Activated T-cell treated with anti-CD3 and anti-CD28 coated beads, Interleukin-2, amount 50 U/mL, for 72 hours (primary cell): ENCODE data around the gene TYW1. TPM values are rescaled to one million over a fixed set of nuclear protein-coding genes. Genes with fewer than 3 reads are reported as not detected.
"Not testable (repeated sequence)": the region's sequence is repeated elsewhere in the genome, so short reads cannot be mapped to it uniquely, and the experiment has no call there.

Source experiments
- ATAC-seq, 2 donors: fragments of 150-1000 bp; cut with Tn5 transposase; replicated peaks in 1 of 2; 2 replicates each; pipeline ENCODE4 v1.10.0; 2021; ENCODE audit warnings: moderate library complexity in 2 of 2, mild to moderate bottlenecking in 1 of 2
- DNase-seq, 2 donors: peaks; one replicate each; pipeline ENCODE4 v3.0.0; 2021 to 2022; ENCODE audit warnings: mixed read lengths in 1 of 2
- H3K27ac Mint-ChIP-seq: one replicate; pipeline ENCODE4 v1.8.0; 2022; ENCODE audit warnings: mild to moderate bottlenecking, moderate library complexity, mixed read lengths
- H3K27me3 Mint-ChIP-seq: one replicate; pipeline ENCODE4 v1.8.0; 2022; ENCODE audit warnings: low read depth, mixed read lengths
- H3K36me3 Mint-ChIP-seq, 2 donors: one replicate each; pipeline ENCODE4 v1.8.0; 2022; ENCODE audit warnings: mixed read lengths in 2 of 2, mild to moderate bottlenecking in 1 of 2; ENCODE audit not compliant: insufficient read depth in 2 of 2
- H3K4me1 Mint-ChIP-seq: one replicate; pipeline ENCODE4 v1.8.0; 2022; ENCODE audit warnings: low read depth, mixed read lengths
- H3K4me3 Mint-ChIP-seq, 2 donors: one replicate each; pipeline ENCODE4 v1.8.0; 2022; ENCODE audit warnings: mild to moderate bottlenecking in 2 of 2, mixed read lengths in 2 of 2, moderate library complexity in 2 of 2
- H3K9me3 Mint-ChIP-seq, 2 donors: one replicate each; pipeline ENCODE4 v1.8.0; 2022; ENCODE audit warnings: mixed read lengths in 2 of 2
- total RNA-seq, 2 donors: library from RNA; stranded (reverse); gene quantifications; one replicate each; pipeline ENCODE4 v1.2.3, GENCODE V29; 2022

TYW1 gene
- total RNA-seq, 2 donors from 2014 or later, result 17.1 to 21.8 TPM

DNA sequence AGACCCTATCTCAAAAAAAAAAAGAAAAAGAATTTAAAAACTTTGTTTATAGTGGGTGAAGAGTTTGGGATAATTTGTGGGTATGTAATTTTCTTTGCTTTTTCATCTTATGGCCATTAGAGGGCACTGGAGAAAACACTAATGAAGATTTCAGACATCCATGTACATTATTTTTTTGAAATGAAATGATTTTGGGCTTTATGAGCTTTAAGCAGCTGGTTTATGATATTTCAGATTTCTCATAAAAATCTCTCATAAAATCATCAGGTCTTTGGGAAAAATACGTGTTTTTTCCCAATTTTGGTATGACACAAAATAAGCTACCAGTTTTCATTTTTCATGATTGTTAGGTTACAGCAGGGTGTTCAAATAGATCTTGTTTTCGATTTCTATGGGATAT, 44.2 kb downstream of the TYW1 start:
- DNase-seq, H3K27me3 Mint-ChIP-seq, H3K9me3 Mint-ChIP-seq, H3K4me1 Mint-ChIP-seq, ATAC-seq, H3K36me3 Mint-ChIP-seq, H3K4me3 Mint-ChIP-seq: not testable (repeated sequence)
- H3K27ac Mint-ChIP-seq, result peak overlapping the region; percentile 64

DNA sequence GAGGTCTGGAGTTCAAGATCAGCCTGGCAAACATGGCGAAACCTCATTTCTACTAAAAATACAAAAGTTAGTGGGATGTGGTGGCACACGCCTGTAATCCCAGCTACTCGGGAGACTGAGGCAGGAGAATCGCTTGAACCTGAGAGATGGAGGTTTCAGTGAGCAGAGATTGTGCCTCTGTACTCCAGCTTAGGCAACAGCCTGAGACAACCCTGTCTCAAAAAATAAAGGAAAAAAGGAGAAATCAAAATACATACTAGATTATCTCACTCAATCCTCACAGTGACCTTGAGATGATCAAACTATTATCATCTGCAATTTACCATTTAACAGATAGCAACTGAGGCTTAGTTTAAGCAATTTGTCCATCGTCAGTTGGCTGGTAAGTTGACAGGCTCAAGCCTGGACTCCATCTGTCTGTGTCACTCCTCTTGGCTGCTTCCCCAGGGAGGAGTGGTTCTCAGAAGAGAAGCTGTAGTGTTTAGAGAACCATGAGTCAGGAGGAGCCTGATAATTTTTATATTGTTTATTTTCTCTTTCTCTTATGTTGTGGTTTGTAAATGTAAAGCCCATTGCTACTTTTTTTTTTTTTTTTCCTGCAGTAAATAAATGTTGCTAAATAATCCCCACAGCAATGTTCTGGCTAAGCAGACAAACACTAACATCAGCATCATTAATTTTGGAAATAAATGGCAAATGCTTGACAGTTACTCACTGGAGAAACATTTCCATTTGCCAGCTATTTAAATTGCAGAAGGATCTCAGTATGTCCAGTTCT, 46.3 kb downstream of the TYW1 start:
- H3K4me1 Mint-ChIP-seq, H3K36me3 Mint-ChIP-seq, ATAC-seq, DNase-seq, H3K4me3 Mint-ChIP-seq, H3K9me3 Mint-ChIP-seq, H3K27ac Mint-ChIP-seq, H3K27me3 Mint-ChIP-seq: not testable (repeated sequence)

DNA sequence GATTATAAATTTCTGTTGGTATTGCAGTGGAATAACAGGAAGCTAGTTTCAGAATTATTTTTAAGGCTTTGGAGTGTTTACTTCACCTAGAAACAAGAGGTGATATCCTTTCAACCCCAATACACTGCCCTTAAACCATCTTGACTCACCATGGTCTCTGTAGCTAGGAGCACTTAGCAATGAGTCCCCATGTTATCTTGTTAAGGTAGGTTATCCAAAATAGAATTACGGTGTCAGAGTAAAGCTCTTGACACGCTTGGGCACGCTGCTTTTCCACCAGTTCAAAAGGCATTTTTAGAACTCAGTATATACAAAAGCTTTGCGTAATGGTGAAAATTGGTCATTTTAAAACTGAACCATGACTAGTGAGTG, 46.9 kb downstream of the TYW1 start:
- H3K36me3 Mint-ChIP-seq, H3K27me3 Mint-ChIP-seq, H3K4me1 Mint-ChIP-seq: not testable (repeated sequence)

DNA sequence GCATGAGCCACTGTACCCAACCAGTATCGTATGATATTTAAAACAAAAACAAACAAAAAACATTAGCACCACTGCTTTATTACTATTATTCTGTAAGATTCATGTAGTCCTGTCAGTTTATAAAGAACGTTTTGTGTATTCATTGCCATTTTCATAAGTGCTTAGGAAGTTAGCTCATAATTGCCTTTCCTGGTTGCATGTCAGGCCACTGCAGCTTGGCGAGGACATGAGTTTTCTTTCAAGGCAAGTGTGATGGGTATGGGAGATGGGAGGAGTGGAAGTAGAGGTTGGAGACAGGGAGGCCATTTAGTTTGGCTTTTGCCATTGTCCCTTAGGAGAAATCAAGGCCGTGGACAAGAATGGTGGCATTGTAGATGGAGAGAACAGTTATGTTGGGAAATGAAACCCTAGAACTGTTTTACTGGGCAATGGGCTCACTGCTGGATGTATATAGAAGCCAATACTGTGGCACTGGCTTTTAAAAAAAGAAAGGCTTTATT, 48.9 kb downstream of the TYW1 start:
- Mint-ChIP-seq H3K4me1 (peaks cover 5% of the 10 kb centered on the region), H3K27ac (no peak overlapping the region), H3K36me3 (peaks cover 3 to 10% of the 10 kb centered on the region in 2 donors), H3K9me3 (no peaks in the 10 kb centered on the region), H3K27me3 (no peaks in the 10 kb centered on the region), H3K4me3 (no peak overlapping the region)
- DNase-seq (no peak), ATAC-seq (no peak)

More for the DNA sequence above, 46.9 kb downstream of the TYW1 start:
- not testable (repeated sequence) for H3K9me3 Mint-ChIP-seq, ATAC-seq, DNase-seq, H3K27ac Mint-ChIP-seq, H3K4me3 Mint-ChIP-seq

DNA sequence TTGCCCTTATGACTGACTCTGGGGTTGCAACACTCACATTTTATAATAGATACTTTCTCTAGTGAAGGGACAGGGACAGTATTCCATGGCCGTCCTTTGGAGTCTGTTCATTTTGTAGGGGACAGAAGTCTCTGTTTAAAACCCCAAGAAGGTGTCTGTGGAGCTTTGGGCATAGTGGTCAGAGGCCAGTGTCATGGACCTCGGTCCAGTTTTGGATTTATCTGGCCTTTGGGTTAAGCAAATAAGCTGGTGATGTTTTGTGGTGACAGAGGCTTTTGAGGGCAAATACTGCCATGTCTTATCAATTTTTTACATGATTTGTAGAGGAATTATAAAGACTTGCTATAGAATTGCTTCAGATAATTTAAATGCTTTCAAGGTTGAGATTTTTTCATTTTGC, 50.2 kb downstream of the TYW1 start:
- H3K9me3 Mint-ChIP-seq, H3K4me3 Mint-ChIP-seq, DNase-seq, H3K27ac Mint-ChIP-seq, ATAC-seq, H3K27me3 Mint-ChIP-seq: not testable (repeated sequence)
- H3K4me1 Mint-ChIP-seq, result peaks cover 16% of the 10 kb centered on the region
- peaks cover 12 to 19% of the 10 kb centered on the region in 2 donors for H3K36me3 Mint-ChIP-seq

DNA sequence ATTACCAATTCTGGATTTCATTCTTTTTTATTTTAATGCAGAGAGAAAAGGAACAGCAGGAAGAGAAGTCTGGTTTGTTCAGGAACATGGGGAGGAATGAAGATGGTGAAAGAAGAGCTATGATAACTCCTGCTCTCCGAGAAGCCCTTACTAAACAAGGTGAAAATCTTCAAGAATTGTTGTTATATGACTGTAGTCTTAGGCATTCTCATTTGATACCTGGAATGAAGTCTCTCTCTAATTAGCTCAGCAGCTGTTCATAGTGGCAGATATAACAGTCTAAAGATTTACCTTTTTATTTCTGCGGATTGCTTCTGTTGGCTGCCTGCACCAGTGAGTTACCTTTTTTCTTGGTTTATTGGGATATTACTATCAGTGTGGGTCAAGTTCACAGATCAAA, 53.3 kb downstream of the TYW1 start:
- H3K9me3 Mint-ChIP-seq, DNase-seq, H3K4me3 Mint-ChIP-seq, H3K27me3 Mint-ChIP-seq, ATAC-seq: not testable (repeated sequence)
- peaks cover 21 to 38% of the 10 kb centered on the region in 2 donors for H3K36me3 Mint-ChIP-seq
- peaks cover 27% of the 10 kb centered on the region for H3K4me1 Mint-ChIP-seq
- peak overlapping the region; percentile 50 for H3K27ac Mint-ChIP-seq

DNA sequence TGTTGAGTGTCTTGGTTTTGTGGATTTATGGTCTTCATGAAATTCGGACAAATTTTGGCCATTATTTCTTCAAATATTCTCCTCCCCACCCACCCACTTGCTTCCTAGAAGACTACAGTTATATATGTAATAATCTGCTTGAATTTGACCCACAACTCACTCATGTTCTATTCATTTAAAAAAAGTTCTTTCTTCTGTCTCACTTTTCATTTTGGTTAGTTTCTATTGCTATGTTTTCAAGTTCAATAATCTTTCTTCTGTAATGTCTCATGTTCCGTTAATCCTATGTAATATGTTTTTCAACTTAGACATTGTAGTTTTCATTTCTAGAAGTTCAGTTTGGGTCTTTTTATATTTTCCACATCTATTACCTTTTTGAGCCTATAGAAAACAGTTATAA, 55.5 kb downstream of the TYW1 start:
- not testable (repeated sequence) for H3K27me3 Mint-ChIP-seq, H3K9me3 Mint-ChIP-seq, DNase-seq
- Mint-ChIP-seq H3K27ac (peak overlapping the region; percentile 31), H3K36me3 (peaks cover 21 to 40% of the 10 kb centered on the region in 2 donors), H3K4me1 (peaks cover 23% of the 10 kb centered on the region), H3K4me3 (peak overlapping the region in 1 of 2 donors; percentile 4)
- peak in 1 of 2 donors; percentile 44 for ATAC-seq

DNA sequence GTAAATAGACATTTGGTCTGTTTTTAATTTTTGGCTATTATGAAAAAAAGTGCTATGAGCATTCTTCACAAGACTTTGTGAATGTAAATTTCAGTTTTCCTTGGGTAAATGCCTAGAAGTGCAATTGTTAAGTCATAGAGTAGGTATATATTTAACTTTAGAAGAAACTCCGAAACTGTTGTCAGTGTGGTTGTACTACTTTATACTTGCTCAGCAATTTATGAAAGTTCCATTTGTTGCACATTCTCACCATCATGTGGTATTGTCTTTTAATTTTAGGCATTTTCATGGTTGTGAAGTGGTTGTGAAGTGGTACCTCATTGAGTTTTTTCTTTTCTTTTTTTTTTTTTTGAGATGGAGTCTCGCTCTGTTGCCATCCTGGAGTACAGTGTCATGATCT, 60.0 kb downstream of the TYW1 start:
- H3K36me3 Mint-ChIP-seq, result peaks cover 14 to 32% of the 10 kb centered on the region in 2 donors
- no peak overlapping the region for H3K4me3 Mint-ChIP-seq
- H3K9me3 Mint-ChIP-seq, result peaks cover 3 to 5% of the 10 kb centered on the region in 2 donors
- H3K27ac Mint-ChIP-seq, result no peak overlapping the region
- no peak for DNase-seq
- ATAC-seq, result no peak
- H3K4me1 Mint-ChIP-seq, result peaks cover 13% of the 10 kb centered on the region
- H3K27me3 Mint-ChIP-seq, result no peaks in the 10 kb centered on the region

DNA sequence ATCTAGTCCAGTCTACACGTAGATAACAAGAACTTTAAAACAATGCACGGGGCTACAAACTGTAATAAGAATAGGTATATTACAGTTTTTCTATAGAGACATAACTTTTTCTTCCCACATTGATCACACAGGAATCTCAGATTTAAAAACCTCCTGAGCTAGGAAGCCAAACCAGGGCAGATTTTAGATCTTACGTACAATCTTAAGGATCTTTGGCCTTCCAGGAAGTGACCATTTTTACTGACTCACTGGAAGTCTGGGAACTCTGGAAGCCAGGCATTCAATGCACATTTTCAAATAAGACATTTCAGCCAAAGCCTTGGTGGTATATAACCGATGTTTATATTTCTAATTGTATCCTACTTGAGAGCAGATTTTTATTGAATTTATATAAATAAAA, 64.7 kb downstream of the TYW1 start:
- peaks cover 10 to 17% of the 10 kb centered on the region in 2 donors for H3K36me3 Mint-ChIP-seq
- H3K27ac Mint-ChIP-seq, DNase-seq, H3K4me1 Mint-ChIP-seq, ATAC-seq, H3K4me3 Mint-ChIP-seq, H3K27me3 Mint-ChIP-seq, H3K9me3 Mint-ChIP-seq: not testable (repeated sequence)

DNA sequence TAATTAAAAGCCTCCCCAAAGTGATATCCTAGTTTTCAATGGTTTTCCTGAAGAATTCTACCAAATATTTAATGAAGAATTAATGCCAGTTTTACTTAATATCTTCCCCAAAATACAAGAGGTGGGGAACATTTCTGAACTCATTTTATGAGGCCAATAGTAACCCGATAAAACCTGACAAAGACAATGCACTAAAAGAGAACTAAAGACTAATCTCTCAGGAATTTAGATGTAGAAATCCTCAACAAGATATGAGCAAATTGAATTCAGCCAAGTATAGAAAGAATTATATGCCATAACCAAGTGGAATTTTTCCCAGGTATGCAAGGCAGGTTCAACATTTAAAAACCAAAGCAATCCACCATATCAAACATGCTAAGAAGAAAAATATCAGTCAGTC, 66.2 kb downstream of the TYW1 start:
- H3K4me3 Mint-ChIP-seq, H3K27ac Mint-ChIP-seq, DNase-seq, H3K27me3 Mint-ChIP-seq, H3K4me1 Mint-ChIP-seq, ATAC-seq, H3K9me3 Mint-ChIP-seq: not testable (repeated sequence)
- peaks cover 12 to 21% of the 10 kb centered on the region in 2 donors for H3K36me3 Mint-ChIP-seq

DNA sequence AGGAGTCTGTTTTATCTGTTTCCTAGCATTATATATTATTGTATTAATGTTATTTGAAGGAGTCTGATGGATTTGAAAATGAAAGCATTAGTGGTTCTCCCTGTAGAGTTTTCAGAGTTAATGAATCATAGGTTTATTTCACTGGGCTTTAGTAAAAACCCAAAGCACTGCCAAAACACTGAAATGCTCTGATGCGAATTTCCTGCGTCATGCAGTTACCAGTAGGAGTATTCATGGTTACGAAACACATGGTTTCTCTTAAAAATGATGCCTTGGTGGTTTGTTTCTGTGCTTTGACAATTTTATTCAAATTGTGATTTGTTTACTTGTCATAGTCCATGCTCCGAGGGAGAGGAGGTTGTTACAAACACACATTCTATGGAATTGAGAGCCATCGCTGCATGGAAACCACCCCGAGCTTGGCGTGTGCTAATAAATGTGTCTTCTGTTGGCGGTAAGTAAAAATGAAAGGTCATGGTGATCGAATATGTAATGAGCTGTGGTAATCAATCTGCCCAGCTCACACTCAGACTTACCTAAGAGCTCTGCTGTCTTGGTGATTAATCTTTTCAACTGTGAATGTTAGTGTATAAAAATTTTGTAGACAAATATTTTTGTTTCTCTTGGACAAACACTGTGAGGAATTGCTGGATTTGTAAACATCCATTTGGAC, 70.5 kb downstream of the TYW1 start:
- not testable (repeated sequence) for H3K4me1 Mint-ChIP-seq, H3K27me3 Mint-ChIP-seq
- H3K27ac Mint-ChIP-seq, result peak overlapping the region; percentile 54
- peak in 1 of 2 donors; percentile 53 for ATAC-seq
- DNase-seq, result peak in 1 of 2 donors; percentile 4
- peaks cover 4 to 10% of the 10 kb centered on the region in 2 donors for H3K9me3 Mint-ChIP-seq
- peak overlapping the region in 1 of 2 donors; percentile 70 for H3K4me3 Mint-ChIP-seq
- peaks cover 26 to 37% of the 10 kb centered on the region in 2 donors for H3K36me3 Mint-ChIP-seq

DNA sequence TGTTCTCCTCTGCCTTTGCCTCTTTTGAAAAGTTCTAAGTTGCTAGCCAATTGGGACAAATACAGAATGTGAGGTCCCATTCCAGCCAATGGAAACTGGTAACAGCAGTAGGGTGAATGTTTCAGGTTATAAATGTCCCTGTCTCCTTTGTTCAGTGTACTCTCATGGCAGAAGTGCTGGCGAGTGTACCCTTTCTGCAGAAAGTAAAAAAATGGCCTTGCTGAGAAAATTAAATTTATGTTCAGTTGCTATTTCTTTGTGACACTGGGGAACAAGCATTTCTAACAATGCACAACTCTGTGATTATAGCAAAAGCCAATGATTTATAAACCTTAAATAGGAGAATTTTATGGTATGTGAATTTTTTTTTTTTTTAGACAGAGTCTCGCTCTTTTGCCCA, 79.5 kb downstream of the TYW1 start:
- ATAC-seq, H3K4me3 Mint-ChIP-seq, H3K27me3 Mint-ChIP-seq, DNase-seq, H3K27ac Mint-ChIP-seq, H3K4me1 Mint-ChIP-seq: not testable (repeated sequence)
- Mint-ChIP-seq H3K36me3 (peaks cover 25 to 56% of the 10 kb centered on the region in 2 donors), H3K9me3 (peaks cover 5 to 18% of the 10 kb centered on the region in 2 donors)

DNA sequence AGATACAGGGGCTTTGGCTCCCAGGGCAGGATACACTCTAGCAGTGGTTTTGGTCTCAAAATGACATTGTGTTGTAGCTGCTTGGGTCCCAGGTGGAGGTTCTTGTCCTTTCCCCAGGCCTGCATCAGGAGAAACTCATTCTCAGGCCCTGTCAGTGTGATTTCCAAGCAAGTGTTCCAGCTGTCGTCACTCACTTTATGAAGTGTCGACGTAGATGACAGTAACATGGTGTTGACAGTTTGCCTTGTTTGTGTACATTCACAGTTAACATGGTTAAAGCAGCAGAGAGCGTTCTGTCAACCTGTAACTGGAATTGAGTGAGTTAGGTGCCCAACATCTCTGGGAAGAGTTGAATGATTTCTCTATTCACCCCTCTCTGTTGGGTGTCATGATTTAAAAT, 86.2 kb downstream of the TYW1 start:
- H3K4me3 Mint-ChIP-seq, H3K27ac Mint-ChIP-seq, H3K27me3 Mint-ChIP-seq, H3K4me1 Mint-ChIP-seq, DNase-seq, ATAC-seq: not testable (repeated sequence)
- Mint-ChIP-seq H3K9me3 (peaks cover 6 to 16% of the 10 kb centered on the region in 2 donors), H3K36me3 (peaks cover 23 to 53% of the 10 kb centered on the region in 2 donors)
